GM23338 (cell line): ENCODE results near the gene SBF2. TPM values are rescaled to one million over a fixed set of nuclear protein-coding genes. Genes with fewer than 3 reads are reported as not detected.

ENCODE experiments used
- ATAC-seq: fragments of 200-7000 bp; cut with Tn5 transposase; 3 replicates; pipeline ENCODE4 v1.9.1; 2020
- DNase-seq: peaks from one replicate; pipeline ENCODE4 v3.0.0-alpha.2; 2015; ENCODE audit warnings: low spot score
- H2AFZ ChIP-seq: fragments of 200-600 bp; sonication (generic); 2 replicates; pipeline ENCODE4 v1.8.0; 2016; ENCODE audit warnings: antibody characterized with exemption, mild to moderate bottlenecking, moderate library complexity
- H3F3A ChIP-seq: fragments of 200-600 bp; sonication (generic); replicated peaks from 2 replicates; pipeline ENCODE4 v1.8.0; 2017; ENCODE audit warnings: antibody characterized with exemption, mixed run types, low read depth
- H3K27ac ChIP-seq: fragments of 200-600 bp; sonication (generic); 2 replicates; pipeline ENCODE4 v1.6.1; 2016; ENCODE audit warnings: low read depth
- H3K27me3 ChIP-seq: fragments of 200-600 bp; sonication (generic); 2 replicates; pipeline ENCODE4 v1.8.0; 2016; ENCODE audit warnings: mild to moderate bottlenecking, mixed run types, moderate library complexity; ENCODE audit not compliant: insufficient read depth
- H3K36me3 ChIP-seq: fragments of 200-600 bp; sonication (generic); 2 replicates; pipeline ENCODE4 v1.8.0; 2016; ENCODE audit warnings: mild to moderate bottlenecking; ENCODE audit not compliant: insufficient read depth
- H3K4me1 ChIP-seq: fragments of 200-600 bp; sonication (generic); 2 replicates; pipeline ENCODE4 v1.8.0; 2016; ENCODE audit warnings: mild to moderate bottlenecking, moderate library complexity; ENCODE audit not compliant: insufficient read depth
- H3K4me2 ChIP-seq: fragments of 200-600 bp; sonication (generic); 2 replicates; pipeline ENCODE4 v1.7.1; 2017; ENCODE audit warnings: mixed run types
- H3K4me3 ChIP-seq: fragments of 200-600 bp; sonication (generic); 2 replicates; pipeline ENCODE4 v1.6.1; 2016; ENCODE audit warnings: mixed run types
- H3K79me2 ChIP-seq: fragments of 200-600 bp; sonication (generic); replicated peaks from 2 replicates; pipeline ENCODE4 v1.8.0; 2017; ENCODE audit warnings: mild to moderate bottlenecking; ENCODE audit not compliant: insufficient read depth
- H3K9me2 ChIP-seq: fragments of 200-600 bp; sonication (generic); 2 replicates; pipeline ENCODE4 v1.8.0; 2017; ENCODE audit not compliant: insufficient read depth
- H4K20me1 ChIP-seq: fragments of 200-600 bp; sonication (generic); replicated peaks from 2 replicates; pipeline ENCODE4 v1.8.0; 2017; ENCODE audit warnings: mild to moderate bottlenecking; ENCODE audit not compliant: insufficient read depth
- H3K27ac Mint-ChIP-seq: 2 replicates; pipeline ENCODE4 v1.8.0; 2020; ENCODE audit warnings: inconsistent platforms, mild to moderate bottlenecking, moderate library complexity, mixed read lengths
- H3K27me3 Mint-ChIP-seq: 3 replicates; pipeline ENCODE4 v1.8.0; 2022; ENCODE audit warnings: low read depth, mild to moderate bottlenecking, moderate library complexity, mixed read lengths, inconsistent platforms; ENCODE audit not compliant: insufficient read depth, poor library complexity
- H3K36me3 Mint-ChIP-seq: 3 replicates; pipeline ENCODE4 v1.8.0; 2021; ENCODE audit warnings: low read depth, mild to moderate bottlenecking, inconsistent platforms, moderate library complexity, mixed read lengths
- H3K4me1 Mint-ChIP-seq: 3 replicates; pipeline ENCODE4 v1.8.0; 2020; ENCODE audit warnings: mild to moderate bottlenecking, inconsistent platforms, mixed read lengths
- H3K4me3 Mint-ChIP-seq: 3 replicates; pipeline ENCODE4 v1.8.0; 2021; ENCODE audit warnings: moderate library complexity, mild to moderate bottlenecking, inconsistent platforms, mixed read lengths
- H3K9me3 Mint-ChIP-seq: 3 replicates; pipeline ENCODE4 v1.8.0; 2020; ENCODE audit warnings: moderate library complexity, mild to moderate bottlenecking, inconsistent platforms, mixed read lengths
- EZH2 ChIP-seq: fragments of 200-600 bp; sonication (generic); IDR thresholded peaks from one replicate; pipeline ENCODE4 v1.8.0; 2017; ENCODE audit warnings: antibody characterized with exemption, mild to moderate bottlenecking, low read depth; ENCODE audit not compliant: unreplicated experiment
- POLR2AphosphoS5 ChIP-seq: IDR thresholded peaks from 2 replicates; pipeline ENCODE4 v1.6.1; 2016; ENCODE audit warnings: antibody characterized with exemption, low read depth
- ZNF114 ChIP-seq: fragments of 250-450 bp; sonication (Bioruptor Pico); IDR thresholded peaks from 2 replicates; pipeline ENCODE4 v1.5.0; 2020; ENCODE audit warnings: mild to moderate bottlenecking, moderate library complexity
- polyA plus RNA-seq: library from polyadenylated mRNA; unstranded; fragments of >200 nt; fragmentation: Nextera tagmentation; extraction: Ambion mirVana; gene quantifications from 2 replicates; pipeline ENCODE4 v1.2.1, GENCODE V29; 2016
- total RNA-seq: library from RNA; depleted of rRNA; stranded (reverse); fragments of >200 nt; shearing (Covaris generic); gene quantifications from 2 replicates; pipeline ENCODE4 v1.2.3, GENCODE V29; 2014
- TF ChIP-seq, protein P1 (sequence below): IDR thresholded peaks from one replicate; pipeline ENCODE4 v1.6.1; 2018; ENCODE audit warnings: antibody characterized with exemption; ENCODE audit not compliant: unreplicated experiment
- TF ChIP-seq, protein P2 (sequence below): fragments of 250-450 bp; sonication (Bioruptor Pico); IDR thresholded peaks from 2 replicates; pipeline ENCODE4 v1.5.0; 2020; ENCODE audit warnings: mild to moderate bottlenecking, moderate library complexity
- TF ChIP-seq, protein P3 (sequence below): IDR thresholded peaks from 2 replicates; pipeline ENCODE4 v1.6.1; 2016; ENCODE audit warnings: antibody characterized with exemption

The SBF2 gene
- total and polyA plus RNA-seq, 2 experiments from 2014 or later = 25.6 to 53.5 TPM

DNA sequence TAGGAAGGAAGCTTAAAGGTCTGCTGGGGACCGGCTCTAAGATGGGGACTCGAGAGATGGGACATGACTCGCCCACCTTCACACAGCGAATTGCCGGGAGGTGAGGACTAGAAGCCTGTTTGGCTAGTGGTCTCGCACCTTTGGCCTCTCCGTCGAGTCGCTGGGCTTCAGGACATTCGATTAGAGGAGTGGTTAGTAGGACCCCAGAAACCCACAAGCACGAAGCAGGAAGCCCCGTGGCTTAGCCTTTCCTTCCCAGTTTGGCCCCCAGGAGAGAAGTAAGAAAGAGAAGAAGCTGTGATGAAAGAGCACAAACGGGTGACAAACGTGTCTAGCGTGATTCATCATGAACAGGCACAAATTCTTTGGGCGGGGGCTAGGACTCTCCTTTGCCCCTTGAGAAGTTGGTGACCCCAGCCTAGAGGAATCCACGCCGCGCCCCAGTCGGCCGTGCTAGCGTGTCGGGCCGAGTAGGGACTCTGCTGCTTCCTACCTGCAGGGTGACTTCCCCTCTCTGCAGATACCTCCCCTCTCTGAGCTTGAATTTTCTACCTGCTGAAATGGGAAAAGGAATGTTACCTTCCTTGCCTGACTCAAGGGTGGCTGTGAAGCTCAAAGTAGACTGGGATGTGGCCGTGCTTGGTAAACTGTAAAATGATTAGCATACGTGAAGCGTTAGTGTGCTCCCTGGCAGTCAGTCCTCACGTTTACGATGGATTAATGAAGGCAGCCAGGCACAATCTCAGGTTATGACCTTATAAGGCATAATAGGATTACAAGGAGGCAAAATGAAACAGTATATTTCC, 9.7 kb upstream of the SBF2 start:
- peaks cover 23% of the 10 kb centered on the region for H3K79me2 ChIP-seq
- TF ChIP-seq ZNF114 (CRISPR knock-in tag) (no peak), POLR2AphosphoS5 (peak; percentile 40; the same call in 1 of the 2 replicates), EZH2 (peak; percentile 12)
- TF ChIP-seq, protein P1, sequence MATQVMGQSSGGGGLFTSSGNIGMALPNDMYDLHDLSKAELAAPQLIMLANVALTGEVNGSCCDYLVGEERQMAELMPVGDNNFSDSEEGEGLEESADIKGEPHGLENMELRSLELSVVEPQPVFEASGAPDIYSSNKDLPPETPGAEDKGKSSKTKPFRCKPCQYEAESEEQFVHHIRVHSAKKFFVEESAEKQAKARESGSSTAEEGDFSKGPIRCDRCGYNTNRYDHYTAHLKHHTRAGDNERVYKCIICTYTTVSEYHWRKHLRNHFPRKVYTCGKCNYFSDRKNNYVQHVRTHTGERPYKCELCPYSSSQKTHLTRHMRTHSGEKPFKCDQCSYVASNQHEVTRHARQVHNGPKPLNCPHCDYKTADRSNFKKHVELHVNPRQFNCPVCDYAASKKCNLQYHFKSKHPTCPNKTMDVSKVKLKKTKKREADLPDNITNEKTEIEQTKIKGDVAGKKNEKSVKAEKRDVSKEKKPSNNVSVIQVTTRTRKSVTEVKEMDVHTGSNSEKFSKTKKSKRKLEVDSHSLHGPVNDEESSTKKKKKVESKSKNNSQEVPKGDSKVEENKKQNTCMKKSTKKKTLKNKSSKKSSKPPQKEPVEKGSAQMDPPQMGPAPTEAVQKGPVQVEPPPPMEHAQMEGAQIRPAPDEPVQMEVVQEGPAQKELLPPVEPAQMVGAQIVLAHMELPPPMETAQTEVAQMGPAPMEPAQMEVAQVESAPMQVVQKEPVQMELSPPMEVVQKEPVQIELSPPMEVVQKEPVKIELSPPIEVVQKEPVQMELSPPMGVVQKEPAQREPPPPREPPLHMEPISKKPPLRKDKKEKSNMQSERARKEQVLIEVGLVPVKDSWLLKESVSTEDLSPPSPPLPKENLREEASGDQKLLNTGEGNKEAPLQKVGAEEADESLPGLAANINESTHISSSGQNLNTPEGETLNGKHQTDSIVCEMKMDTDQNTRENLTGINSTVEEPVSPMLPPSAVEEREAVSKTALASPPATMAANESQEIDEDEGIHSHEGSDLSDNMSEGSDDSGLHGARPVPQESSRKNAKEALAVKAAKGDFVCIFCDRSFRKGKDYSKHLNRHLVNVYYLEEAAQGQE = no peak
- H3K4me1 Mint-ChIP-seq = peaks cover 21% of the 10 kb centered on the region
- H3K4me2 ChIP-seq = peak overlapping the region; percentile 69
- no peaks in the 10 kb centered on the region for H3K36me3 ChIP-seq
- peaks cover 23% of the 10 kb centered on the region for H3K4me1 ChIP-seq
- H3K27ac ChIP-seq = 0 out of 2 replicates have a peak overlapping the region, but pooled peaks have one; percentile 40
- H2AFZ ChIP-seq = peak overlapping the region; percentile 85
- H3K36me3 Mint-ChIP-seq = peaks cover 49% of the 10 kb centered on the region
- H4K20me1 ChIP-seq = peaks cover 5% of the 10 kb centered on the region; the same call in 1 of the 2 replicates
- peaks cover 21% of the 10 kb centered on the region for H3F3A ChIP-seq
- H3K9me2 ChIP-seq = no peaks in the 10 kb centered on the region
- H3K4me3 Mint-ChIP-seq = peak overlapping the region; percentile 79
- H3K27ac Mint-ChIP-seq = peak overlapping the region; percentile 29; the same call in 1 of the 2 replicates
- H3K27me3 Mint-ChIP-seq = peaks cover 55% of the 10 kb centered on the region
- peaks cover 78% of the 10 kb centered on the region for H3K27me3 ChIP-seq
- H3K9me3 Mint-ChIP-seq = peaks cover 8% of the 10 kb centered on the region
- peak overlapping the region; percentile 92 for H3K4me3 ChIP-seq
- DNase-seq = peak; percentile 80
- ATAC-seq = peak; percentile 8

DNA sequence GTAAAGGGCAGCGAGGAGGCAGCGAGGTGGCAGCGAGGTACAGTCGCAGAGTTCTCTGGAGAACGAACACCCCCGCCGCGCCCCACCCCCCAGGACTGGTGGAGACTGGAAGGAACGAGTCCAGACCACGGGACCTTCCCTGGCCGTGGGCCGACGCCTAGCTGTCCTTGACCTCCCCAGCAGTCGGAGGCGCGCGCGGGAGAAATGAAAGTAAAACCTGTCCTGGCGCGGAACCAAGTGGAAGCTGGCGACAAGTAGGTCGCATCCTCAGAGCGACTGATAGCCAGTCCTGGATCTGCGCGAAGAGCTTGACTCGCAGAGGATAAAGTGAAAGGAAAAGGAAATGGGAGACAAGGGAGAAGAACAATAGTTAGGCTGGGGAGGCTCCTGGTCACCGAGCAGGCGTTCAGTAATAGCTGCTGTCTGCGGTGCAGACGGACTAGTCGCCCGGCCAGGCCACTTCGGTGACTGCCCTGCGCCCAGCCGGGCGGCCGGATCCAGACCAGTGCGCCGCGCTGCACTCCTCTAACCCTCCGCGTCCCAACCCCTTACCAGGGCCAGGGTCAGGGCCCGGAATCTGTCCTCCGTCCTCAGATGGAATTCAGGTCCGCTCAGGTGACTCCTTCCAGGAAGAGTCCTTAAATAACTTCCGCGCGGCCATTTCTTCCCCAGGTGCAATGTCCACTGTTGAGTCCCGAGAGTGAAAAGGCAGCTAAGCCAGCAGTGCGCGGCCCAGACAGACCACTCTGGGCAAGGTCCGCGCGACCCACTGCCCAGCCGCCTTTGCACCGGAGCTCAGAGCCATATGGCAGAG, 8.9 kb upstream of the SBF2 start:
- H3K36me3 Mint-ChIP-seq = peaks cover 49% of the 10 kb centered on the region
- peaks cover 48% of the 10 kb centered on the region for H3K27me3 Mint-ChIP-seq
- Histone ChIP-seq H3F3A (peaks cover 21% of the 10 kb centered on the region), H3K27me3 (peaks cover 73% of the 10 kb centered on the region), H3K4me3 (peak overlapping the region; percentile 92), H3K9me2 (no peaks in the 10 kb centered on the region), H3K4me1 (peaks cover 18% of the 10 kb centered on the region), H3K36me3 (no peaks in the 10 kb centered on the region), H3K27ac (no peak overlapping the region), H2AFZ (peak overlapping the region; percentile 85), H3K4me2 (peak overlapping the region; percentile 69), H3K79me2 (peaks cover 23% of the 10 kb centered on the region), H4K20me1 (peaks cover 5% of the 10 kb centered on the region; the same call in 1 of the 2 replicates)
- peaks cover 5% of the 10 kb centered on the region; the same call in 2 of the 3 replicates for H3K9me3 Mint-ChIP-seq
- peak overlapping the region; percentile 53; the same call in 1 of the 2 replicates for H3K27ac Mint-ChIP-seq
- ATAC-seq = peak; percentile 4
- peak overlapping the region; percentile 79 for H3K4me3 Mint-ChIP-seq
- TF ChIP-seq, protein P2, sequence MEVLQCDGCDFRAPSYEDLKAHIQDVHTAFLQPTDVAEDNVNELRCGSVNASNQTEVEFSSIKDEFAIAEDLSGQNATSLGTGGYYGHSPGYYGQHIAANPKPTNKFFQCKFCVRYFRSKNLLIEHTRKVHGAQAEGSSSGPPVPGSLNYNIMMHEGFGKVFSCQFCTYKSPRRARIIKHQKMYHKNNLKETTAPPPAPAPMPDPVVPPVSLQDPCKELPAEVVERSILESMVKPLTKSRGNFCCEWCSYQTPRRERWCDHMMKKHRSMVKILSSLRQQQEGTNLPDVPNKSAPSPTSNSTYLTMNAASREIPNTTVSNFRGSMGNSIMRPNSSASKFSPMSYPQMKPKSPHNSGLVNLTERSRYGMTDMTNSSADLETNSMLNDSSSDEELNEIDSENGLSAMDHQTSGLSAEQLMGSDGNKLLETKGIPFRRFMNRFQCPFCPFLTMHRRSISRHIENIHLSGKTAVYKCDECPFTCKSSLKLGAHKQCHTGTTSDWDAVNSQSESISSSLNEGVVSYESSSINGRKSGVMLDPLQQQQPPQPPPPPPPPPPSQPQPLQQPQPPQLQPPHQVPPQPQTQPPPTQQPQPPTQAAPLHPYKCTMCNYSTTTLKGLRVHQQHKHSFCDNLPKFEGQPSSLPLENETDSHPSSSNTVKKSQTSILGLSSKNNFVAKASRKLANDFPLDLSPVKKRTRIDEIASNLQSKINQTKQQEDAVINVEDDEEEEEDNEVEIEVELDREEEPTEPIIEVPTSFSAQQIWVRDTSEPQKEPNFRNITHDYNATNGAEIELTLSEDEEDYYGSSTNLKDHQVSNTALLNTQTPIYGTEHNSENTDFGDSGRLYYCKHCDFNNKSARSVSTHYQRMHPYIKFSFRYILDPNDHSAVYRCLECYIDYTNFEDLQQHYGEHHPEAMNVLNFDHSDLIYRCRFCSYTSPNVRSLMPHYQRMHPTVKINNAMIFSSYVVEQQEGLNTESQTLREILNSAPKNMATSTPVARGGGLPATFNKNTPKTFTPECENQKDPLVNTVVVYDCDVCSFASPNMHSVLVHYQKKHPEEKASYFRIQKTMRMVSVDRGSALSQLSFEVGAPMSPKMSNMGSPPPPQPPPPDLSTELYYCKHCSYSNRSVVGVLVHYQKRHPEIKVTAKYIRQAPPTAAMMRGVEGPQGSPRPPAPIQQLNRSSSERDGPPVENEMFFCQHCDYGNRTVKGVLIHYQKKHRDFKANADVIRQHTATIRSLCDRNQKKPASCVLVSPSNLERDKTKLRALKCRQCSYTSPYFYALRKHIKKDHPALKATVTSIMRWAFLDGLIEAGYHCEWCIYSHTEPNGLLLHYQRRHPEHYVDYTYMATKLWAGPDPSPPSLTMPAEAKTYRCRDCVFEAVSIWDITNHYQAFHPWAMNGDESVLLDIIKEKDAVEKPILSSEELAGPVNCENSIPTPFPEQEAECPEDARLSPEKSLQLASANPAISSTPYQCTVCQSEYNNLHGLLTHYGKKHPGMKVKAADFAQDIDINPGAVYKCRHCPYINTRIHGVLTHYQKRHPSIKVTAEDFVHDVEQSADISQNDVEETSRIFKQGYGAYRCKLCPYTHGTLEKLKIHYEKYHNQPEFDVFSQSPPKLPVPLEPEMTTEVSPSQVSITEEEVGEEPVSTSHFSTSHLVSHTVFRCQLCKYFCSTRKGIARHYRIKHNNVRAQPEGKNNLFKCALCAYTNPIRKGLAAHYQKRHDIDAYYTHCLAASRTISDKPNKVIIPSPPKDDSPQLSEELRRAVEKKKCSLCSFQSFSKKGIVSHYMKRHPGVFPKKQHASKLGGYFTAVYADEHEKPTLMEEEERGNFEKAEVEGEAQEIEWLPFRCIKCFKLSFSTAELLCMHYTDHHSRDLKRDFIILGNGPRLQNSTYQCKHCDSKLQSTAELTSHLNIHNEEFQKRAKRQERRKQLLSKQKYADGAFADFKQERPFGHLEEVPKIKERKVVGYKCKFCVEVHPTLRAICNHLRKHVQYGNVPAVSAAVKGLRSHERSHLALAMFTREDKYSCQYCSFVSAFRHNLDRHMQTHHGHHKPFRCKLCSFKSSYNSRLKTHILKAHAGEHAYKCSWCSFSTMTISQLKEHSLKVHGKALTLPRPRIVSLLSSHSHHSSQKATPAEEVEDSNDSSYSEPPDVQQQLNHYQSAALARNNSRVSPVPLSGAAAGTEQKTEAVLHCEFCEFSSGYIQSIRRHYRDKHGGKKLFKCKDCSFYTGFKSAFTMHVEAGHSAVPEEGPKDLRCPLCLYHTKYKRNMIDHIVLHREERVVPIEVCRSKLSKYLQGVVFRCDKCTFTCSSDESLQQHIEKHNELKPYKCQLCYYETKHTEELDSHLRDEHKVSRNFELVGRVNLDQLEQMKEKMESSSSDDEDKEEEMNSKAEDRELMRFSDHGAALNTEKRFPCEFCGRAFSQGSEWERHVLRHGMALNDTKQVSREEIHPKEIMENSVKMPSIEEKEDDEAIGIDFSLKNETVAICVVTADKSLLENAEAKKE = no peak
- TF ChIP-seq, protein P3, sequence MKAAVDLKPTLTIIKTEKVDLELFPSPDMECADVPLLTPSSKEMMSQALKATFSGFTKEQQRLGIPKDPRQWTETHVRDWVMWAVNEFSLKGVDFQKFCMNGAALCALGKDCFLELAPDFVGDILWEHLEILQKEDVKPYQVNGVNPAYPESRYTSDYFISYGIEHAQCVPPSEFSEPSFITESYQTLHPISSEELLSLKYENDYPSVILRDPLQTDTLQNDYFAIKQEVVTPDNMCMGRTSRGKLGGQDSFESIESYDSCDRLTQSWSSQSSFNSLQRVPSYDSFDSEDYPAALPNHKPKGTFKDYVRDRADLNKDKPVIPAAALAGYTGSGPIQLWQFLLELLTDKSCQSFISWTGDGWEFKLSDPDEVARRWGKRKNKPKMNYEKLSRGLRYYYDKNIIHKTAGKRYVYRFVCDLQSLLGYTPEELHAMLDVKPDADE = 0 out of 2 replicates have a peak, but pooled peaks have one; percentile 15
- peak; percentile 47 for TF ChIP-seq EZH2
- peak; percentile 71 for DNase-seq
- peaks cover 18% of the 10 kb centered on the region for H3K4me1 Mint-ChIP-seq
